ENCODE results near the gene INSIG1. TPM values are rescaled to one million over a fixed set of nuclear protein-coding genes. Genes with fewer than 3 reads are reported as not detected.

The INSIG1 gene
- total RNA-seq: 10 to 100 TPM; 17.5 to 79.4 (median 29.8) TPM

- 0% methylated on average over 3 to 8 of the region's 111 CpGs for WGBS, 2 donors
- H3K4me1 ChIP-seq: peaks cover 10% of the 10 kb centered on the region in 2 donors
- no peaks in the 10 kb centered on the region for H3K27me3 ChIP-seq
- no peaks in the 10 kb centered on the region for H3K36me3 ChIP-seq
- peak; percentile 90 for DNase-seq
- peak within 1 kb of the TSS; percentile 66 to 90 (median 85) for H3K4me3 ChIP-seq (replicated peaks in 1 of 3)
- H3K9me3 ChIP-seq: no peaks in the 10 kb centered on the region
- TF ChIP-seq, protein P1, sequence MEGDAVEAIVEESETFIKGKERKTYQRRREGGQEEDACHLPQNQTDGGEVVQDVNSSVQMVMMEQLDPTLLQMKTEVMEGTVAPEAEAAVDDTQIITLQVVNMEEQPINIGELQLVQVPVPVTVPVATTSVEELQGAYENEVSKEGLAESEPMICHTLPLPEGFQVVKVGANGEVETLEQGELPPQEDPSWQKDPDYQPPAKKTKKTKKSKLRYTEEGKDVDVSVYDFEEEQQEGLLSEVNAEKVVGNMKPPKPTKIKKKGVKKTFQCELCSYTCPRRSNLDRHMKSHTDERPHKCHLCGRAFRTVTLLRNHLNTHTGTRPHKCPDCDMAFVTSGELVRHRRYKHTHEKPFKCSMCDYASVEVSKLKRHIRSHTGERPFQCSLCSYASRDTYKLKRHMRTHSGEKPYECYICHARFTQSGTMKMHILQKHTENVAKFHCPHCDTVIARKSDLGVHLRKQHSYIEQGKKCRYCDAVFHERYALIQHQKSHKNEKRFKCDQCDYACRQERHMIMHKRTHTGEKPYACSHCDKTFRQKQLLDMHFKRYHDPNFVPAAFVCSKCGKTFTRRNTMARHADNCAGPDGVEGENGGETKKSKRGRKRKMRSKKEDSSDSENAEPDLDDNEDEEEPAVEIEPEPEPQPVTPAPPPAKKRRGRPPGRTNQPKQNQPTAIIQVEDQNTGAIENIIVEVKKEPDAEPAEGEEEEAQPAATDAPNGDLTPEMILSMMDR (IDR thresholded peaks at IDR 0.05): no peak
- peak; percentile 70 to 94 for TF ChIP-seq POLR2A (IDR thresholded peaks at IDR 0.05)
- intact Hi-C loops (cut with DNase I): loop anchor here (5.0 kb wide), 1 partner anchor 90 kb away; no protein-coding TSS in a partner anchor
- H3K27ac ChIP-seq: peak within 1 kb of the TSS; percentile 76 to 91 (median 83)
Observed at GRCh38 chr7:155297517-155298287, at the start of gene INSIG1. TSS of gene INSIG1 (plus strand) at chr7:155297878. CDS start at chr7:155298286, 408 bp downstream.

- intact Hi-C loops (cut with DNase I): no loop called here
- no peaks in the 10 kb centered on the region for H3K4me1 ChIP-seq
- no peaks in the 10 kb centered on the region for H3K27me3 ChIP-seq
- 87 to 89% methylated on average over 10 of the region's 10 CpGs for WGBS, 2 donors
- H3K36me3 ChIP-seq: no peaks in the 10 kb centered on the region
- no peak for DNase-seq
- H3K9me3 ChIP-seq: no peaks in the 10 kb centered on the region
- no peak overlapping the region for H3K27ac ChIP-seq
- no peak overlapping the region for H3K4me3 ChIP-seq (replicated peaks in 1 of 3)
- no peak for TF ChIP-seq POLR2A (IDR thresholded peaks at IDR 0.05)
- TF ChIP-seq, protein P1 (IDR thresholded peaks at IDR 0.05): no peak
Observed at GRCh38 chr7:155248366-155248756, 49.3 kb upstream of the INSIG1 start.

DNA sequence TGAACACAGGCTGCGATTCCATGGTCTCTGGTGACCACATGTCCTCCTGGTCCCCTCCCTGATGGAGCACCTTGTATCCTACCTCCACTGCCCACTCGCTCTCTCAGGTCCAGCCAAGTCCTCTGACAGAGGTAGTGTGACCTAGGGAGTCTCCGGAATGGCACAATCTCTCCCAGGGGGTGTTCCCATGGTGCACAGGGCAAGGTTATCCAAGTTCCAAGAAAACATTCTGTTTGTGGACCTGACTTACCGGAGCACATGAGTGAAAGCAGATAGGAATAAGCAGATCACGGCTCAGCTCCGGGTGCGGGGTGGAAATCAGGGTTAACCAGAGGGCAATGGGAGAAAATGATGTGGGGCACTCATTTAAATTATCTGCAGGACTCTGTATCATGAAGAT is 45.8 kb upstream of the INSIG1 start:
- Histone ChIP-seq H3K4me3 (replicated peaks in 1 of 3) (no peak overlapping the region), H3K9me3 (no peaks in the 10 kb centered on the region), H3K36me3 (no peaks in the 10 kb centered on the region), H3K4me1 (peaks cover 0 to 2% of the 10 kb centered on the region in 2 donors), H3K27me3 (no peaks in the 10 kb centered on the region), H3K27ac (no peak overlapping the region)
- intact Hi-C loops (cut with DNase I): no loop called here
- DNase-seq: no peak
- 81 to 91% methylated on average over 7 of the region's 7 CpGs for WGBS, 2 donors
- TF ChIP-seq POLR2A (IDR thresholded peaks at IDR 0.05): no peak
- TF ChIP-seq, protein P1 (IDR thresholded peaks at IDR 0.05): no peak

- no peaks in the 10 kb centered on the region for H3K36me3 ChIP-seq
- TF ChIP-seq, protein P1 (IDR thresholded peaks at IDR 0.05): no peak
- no peak for TF ChIP-seq POLR2A (IDR thresholded peaks at IDR 0.05)
- no peak overlapping the region for H3K4me3 ChIP-seq (replicated peaks in 1 of 3)
- intact Hi-C loops (cut with DNase I): no loop called here
- H3K27me3 ChIP-seq: no peaks in the 10 kb centered on the region
- 70 to 75% methylated on average over 8 of the region's 8 CpGs for WGBS, 2 donors
- DNase-seq: no peak
- no peak overlapping the region for H3K27ac ChIP-seq
- peaks cover 0 to 6% of the 10 kb centered on the region in 2 donors for H3K4me1 ChIP-seq
- H3K9me3 ChIP-seq: no peaks in the 10 kb centered on the region
Observed at GRCh38 chr7:155252444-155252887, 45.2 kb upstream of the INSIG1 start.

GRCh38 chr7:155252892-155253501 is 44.7 kb upstream of the INSIG1 start:
- DNase-seq: peak in 1 of 2 donors; percentile 3
- Histone ChIP-seq H3K36me3 (no peaks in the 10 kb centered on the region), H3K4me1 (peaks cover 3 to 11% of the 10 kb centered on the region in 2 donors), H3K4me3 (replicated peaks in 1 of 3) (no peak overlapping the region), H3K27ac (no peak overlapping the region), H3K9me3 (no peaks in the 10 kb centered on the region), H3K27me3 (no peaks in the 10 kb centered on the region)
- TF ChIP-seq, protein P1 (IDR thresholded peaks at IDR 0.05): no peak
- TF ChIP-seq POLR2A (IDR thresholded peaks at IDR 0.05): no peak
- intact Hi-C loops (cut with DNase I): no loop called here
- WGBS, 2 donors: 80 to 85% methylated on average over 23 to 24 of the region's 24 CpGs
